ENCODE data around the gene CCL2. TPM values are rescaled to one million over a fixed set of nuclear protein-coding genes. Genes with fewer than 3 reads are reported as not detected.

Gene CCL2
- polyA plus RNA-seq, 3 donors: 1.4 to 44.9 (median 17.7) TPM

DNA sequence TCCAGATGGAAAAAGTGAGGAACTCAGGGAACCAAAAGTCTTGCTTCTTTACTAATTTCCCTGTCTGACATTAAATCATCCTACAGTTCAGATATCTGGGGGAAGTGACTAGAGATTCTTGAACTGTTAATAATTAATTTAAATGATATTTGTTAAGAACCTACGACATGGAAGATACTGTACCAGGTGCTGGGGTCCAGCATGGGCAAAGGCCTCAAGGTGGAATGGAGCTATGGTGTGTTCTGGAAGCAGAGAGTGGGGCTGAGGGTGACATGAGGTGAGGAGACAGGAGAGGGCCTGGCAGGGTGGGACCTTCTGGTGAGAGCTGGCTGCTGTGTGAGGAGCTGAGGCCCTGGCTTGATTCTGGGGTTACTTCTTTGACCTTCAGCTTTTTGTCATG lies 6.0 kb upstream of the CCL2 start:
- WGBS (ENCODE audit: insufficient coverage): 29% methylated on average over 1 of the region's 1 CpG
- intact Hi-C loops (cut with micrococcal nuclease): loop anchor here in 1 of 2 donors (2.0 to 5.0 kb wide), 2 partner anchors 48 to 118 kb away; no protein-coding TSS in a partner anchor

DNA sequence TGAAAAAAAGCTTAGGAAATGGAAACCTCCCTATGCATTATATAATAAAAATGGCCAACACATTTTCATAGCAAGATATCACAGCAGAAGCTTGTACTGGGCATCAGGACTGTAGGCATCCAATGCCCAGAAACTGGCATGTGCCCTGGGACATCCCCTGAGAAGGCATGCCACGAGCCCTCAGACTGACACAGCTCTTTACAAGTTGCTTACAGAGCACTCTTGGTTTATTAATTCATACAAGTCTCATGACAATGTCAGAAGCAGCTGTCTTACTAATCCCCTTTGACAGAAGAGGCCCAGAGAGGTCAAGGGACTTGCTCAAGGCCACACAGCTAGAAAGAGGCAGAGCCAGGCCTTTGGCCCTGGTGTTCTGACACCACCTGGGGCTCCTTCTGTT lies 5.6 kb upstream of the CCL2 start:
- TF ChIP-seq CTCF (IDR thresholded peaks at IDR 0.05): no peak
- WGBS (ENCODE audit: insufficient coverage): no CpG with 5 or more reads among the region's 1 CpG
- H3K4me1 Mint-ChIP-seq: peaks cover 31% of the 10 kb centered on the region
- H3K4me3 ChIP-seq (replicated peaks in 1 of 3; ENCODE audit: low read depth in 2 of 3, low read length in 3 of 3): no peak overlapping the region
- DNase-seq: peak; percentile 70 to 93 (median 82)
- H3K27ac ChIP-seq (ENCODE audit: low read depth in 1 of 2, low read length in 2 of 2): peak overlapping the region; percentile 71 to 94
- H3K79me2 ChIP-seq (ENCODE audit: insufficient read depth, low read length): no peaks in the 10 kb centered on the region
- no peak overlapping the region for H3K4me3 Mint-ChIP-seq
- H3K9me3 ChIP-seq (replicated peaks in 1 of 2; ENCODE audit: control insufficient read depth in 1 of 2, insufficient read depth in 1 of 2, low read length in 2 of 2): no peaks in the 10 kb centered on the region
- peaks cover 84 to 87% of the 10 kb centered on the region in 2 donors for H3K4me1 ChIP-seq (ENCODE audit: control insufficient read depth in 1 of 2, insufficient read depth in 2 of 2, low read length in 2 of 2)
- peaks cover 0 to 11% (median 0%) of the 10 kb centered on the region in 3 donors for H3K27me3 Mint-ChIP-seq (ENCODE audit: low read depth in 3 of 3)
- peaks cover 0 to 9% (median 0%) of the 10 kb centered on the region in 7 donors for H3K9me3 Mint-ChIP-seq
- intact Hi-C loops (cut with micrococcal nuclease): loop anchor here in 1 of 2 donors (2.0 to 5.0 kb wide), 2 partner anchors 49 to 118 kb away; no protein-coding TSS in a partner anchor
- no peaks in the 10 kb centered on the region for H3K36me3 ChIP-seq (replicated peaks in 1 of 2; ENCODE audit: control insufficient read depth in 1 of 2, insufficient read depth in 2 of 2, low read length in 2 of 2)
- H3K4me2 ChIP-seq (replicated peaks; ENCODE audit: extremely low read depth, low read length, poor library complexity, severe bottlenecking): peak overlapping the region; percentile 48
- no peaks in the 10 kb centered on the region for H4K20me1 ChIP-seq (ENCODE audit: insufficient read depth, low read length)
- peaks cover 3 to 13% of the 10 kb centered on the region in 2 donors for H3K36me3 Mint-ChIP-seq
- H3K27ac Mint-ChIP-seq: peak overlapping the region in 1 of 7 donors; percentile 50
- peak overlapping the region; percentile 55 for H3K9ac ChIP-seq (ENCODE audit: insufficient read depth, low read length, poor library complexity, severe bottlenecking)
- no peaks in the 10 kb centered on the region for H3K27me3 ChIP-seq (ENCODE audit: control insufficient read depth in 2 of 2, insufficient read depth in 2 of 2, low read length in 2 of 2)
- H2AFZ ChIP-seq (ENCODE audit: insufficient read depth, low read depth, low read length, poor library complexity, severe bottlenecking): no peak overlapping the region

More for the DNA sequence above, 6.0 kb upstream of the CCL2 start:
- H3K9me3 Mint-ChIP-seq: peaks cover 0 to 9% (median 0%) of the 10 kb centered on the region in 7 donors
- H3K4me3 Mint-ChIP-seq: peak overlapping the region in 1 of 2 donors; percentile 47
- H4K20me1 ChIP-seq (ENCODE audit: insufficient read depth, low read length): no peaks in the 10 kb centered on the region
- peak overlapping the region; percentile 48 for H3K4me2 ChIP-seq (replicated peaks; ENCODE audit: extremely low read depth, low read length, poor library complexity, severe bottlenecking)
- no peaks in the 10 kb centered on the region for H3K27me3 ChIP-seq (ENCODE audit: control insufficient read depth in 2 of 2, insufficient read depth in 2 of 2, low read length in 2 of 2)
- no peak overlapping the region for H2AFZ ChIP-seq (ENCODE audit: insufficient read depth, low read depth, low read length, poor library complexity, severe bottlenecking)
- peaks cover 0 to 11% (median 0%) of the 10 kb centered on the region in 3 donors for H3K27me3 Mint-ChIP-seq (ENCODE audit: low read depth in 3 of 3)
- H3K36me3 Mint-ChIP-seq: peaks cover 3 to 13% of the 10 kb centered on the region in 2 donors
- H3K4me3 ChIP-seq (replicated peaks in 1 of 3; ENCODE audit: low read depth in 2 of 3, low read length in 3 of 3): no peak overlapping the region
- peak overlapping the region; percentile 55 for H3K9ac ChIP-seq (ENCODE audit: insufficient read depth, low read length, poor library complexity, severe bottlenecking)
- TF ChIP-seq CTCF (IDR thresholded peaks at IDR 0.05): no peak
- peak overlapping the region; percentile 71 to 94 for H3K27ac ChIP-seq (ENCODE audit: low read depth in 1 of 2, low read length in 2 of 2)
- no peaks in the 10 kb centered on the region for H3K79me2 ChIP-seq (ENCODE audit: insufficient read depth, low read length)
- H3K4me1 Mint-ChIP-seq: peaks cover 27% of the 10 kb centered on the region
- H3K4me1 ChIP-seq (ENCODE audit: control insufficient read depth in 1 of 2, insufficient read depth in 2 of 2, low read length in 2 of 2): peaks cover 84 to 87% of the 10 kb centered on the region in 2 donors
- H3K9me3 ChIP-seq (replicated peaks in 1 of 2; ENCODE audit: control insufficient read depth in 1 of 2, insufficient read depth in 1 of 2, low read length in 2 of 2): no peaks in the 10 kb centered on the region
- H3K36me3 ChIP-seq (replicated peaks in 1 of 2; ENCODE audit: control insufficient read depth in 1 of 2, insufficient read depth in 2 of 2, low read length in 2 of 2): no peaks in the 10 kb centered on the region
- no peak overlapping the region for H3K27ac Mint-ChIP-seq
- no peak for DNase-seq

Data from CD14-positive monocyte (primary cell).